ENCODE data around the gene INHBE. TPM values are rescaled to one million over a fixed set of nuclear protein-coding genes. Genes with fewer than 3 reads are reported as not detected.

INHBE gene
- total RNA-seq, 1 experiment from 2014 or later = 10.1 TPM

DNA sequence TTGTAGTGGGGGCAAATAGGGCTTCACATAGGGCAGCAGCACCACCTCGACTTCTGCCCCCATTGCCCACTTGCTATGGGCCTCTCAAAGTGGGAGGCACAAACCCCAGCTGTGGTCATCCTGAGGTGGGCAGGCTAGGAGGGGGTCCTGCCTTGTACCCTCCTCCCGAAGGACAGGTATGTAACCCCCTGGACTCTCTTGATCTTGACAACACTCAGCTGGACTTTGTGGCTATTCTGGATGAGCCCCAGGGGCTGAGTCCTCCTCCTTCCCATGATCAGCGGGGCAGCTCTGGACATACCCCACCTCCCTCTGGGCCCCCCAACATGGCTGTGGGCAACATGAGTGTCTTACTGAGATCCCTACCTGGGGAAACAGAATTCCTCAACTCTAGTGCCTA is 16.6 kb downstream of the INHBE start:
- H3K27ac Mint-ChIP-seq = no peak overlapping the region
- Histone ChIP-seq H3K4me2 (ENCODE audit: insufficient read depth, insufficient read length, low read length) (no peak overlapping the region), H3T11ph (ENCODE audit: low read length) (no peak overlapping the region), H4K5ac (ENCODE audit: insufficient read length, low read depth, low read length) (no peak overlapping the region), H2AFZ (ENCODE audit: low read length) (no peak overlapping the region), H3K27ac (ENCODE audit: insufficient read length, low read depth, low read length) (no peak overlapping the region), H3K27me3 (ENCODE audit: insufficient read depth, low read length) (peaks cover 31% of the 10 kb centered on the region), H3K56ac (ENCODE audit: insufficient read length, low read depth, low read length) (no peak overlapping the region), H4K91ac (ENCODE audit: insufficient read length, low read depth, low read length) (no peak overlapping the region), H2BK5ac (ENCODE audit: insufficient read length, low read length) (no peak overlapping the region), H2BK20ac (ENCODE audit: low read depth, low read length, poor library complexity, severe bottlenecking) (no peak overlapping the region), H3K9me3 (ENCODE audit: control insufficient read depth, low read depth, low read length) (no peaks in the 10 kb centered on the region), H3K4ac (ENCODE audit: low read depth, low read length) (no peak overlapping the region), H4K8ac (replicated peaks; ENCODE audit: insufficient read length, low read depth, low read length) (no peak overlapping the region), H4K20me1 (ENCODE audit: control insufficient read depth, insufficient read depth, insufficient read length) (no peaks in the 10 kb centered on the region), H3K9ac (ENCODE audit: extremely low read depth, insufficient read length, low read length) (no peak overlapping the region), H2BK12ac (ENCODE audit: insufficient read length, low read depth, low read length) (no peak overlapping the region), H3K79me2 (ENCODE audit: insufficient read depth, low read length) (no peaks in the 10 kb centered on the region), H2BK120ac (ENCODE audit: low read depth, low read length, poor library complexity, severe bottlenecking) (no peak overlapping the region), H2AK5ac (ENCODE audit: insufficient read length, low read length) (no peak overlapping the region), H3K4me1 (ENCODE audit: insufficient read depth, low read length) (no peaks in the 10 kb centered on the region; the same call in 1 of the 2 replicates), H3K23me2 (ENCODE audit: insufficient read length, low read depth, low read length, poor library complexity, severe bottlenecking) (peaks cover 15% of the 10 kb centered on the region), H3K23ac (ENCODE audit: insufficient read length, low read depth, low read length) (no peak overlapping the region), H3K18ac (ENCODE audit: insufficient read length, low read depth, low read length) (no peak overlapping the region), H2BK15ac (ENCODE audit: low read depth, low read length) (no peak overlapping the region), H3K79me1 (ENCODE audit: insufficient read depth, low read depth, low read length, poor library complexity, severe bottlenecking) (no peaks in the 10 kb centered on the region), H3K14ac (ENCODE audit: insufficient read depth, low read length) (no peak overlapping the region)
- H3K36me3 Mint-ChIP-seq (ENCODE audit: insufficient read depth in 1 of 3, low read depth in 3 of 3) = peaks cover 0 to 14% (median 5%) of the 10 kb centered on the region in 3 experiments; a peak in 4 of 7 replicates
- peaks cover 5 to 10% of the 10 kb centered on the region in 2 experiments for H3K4me1 Mint-ChIP-seq
- TF ChIP-seq, protein P1, sequence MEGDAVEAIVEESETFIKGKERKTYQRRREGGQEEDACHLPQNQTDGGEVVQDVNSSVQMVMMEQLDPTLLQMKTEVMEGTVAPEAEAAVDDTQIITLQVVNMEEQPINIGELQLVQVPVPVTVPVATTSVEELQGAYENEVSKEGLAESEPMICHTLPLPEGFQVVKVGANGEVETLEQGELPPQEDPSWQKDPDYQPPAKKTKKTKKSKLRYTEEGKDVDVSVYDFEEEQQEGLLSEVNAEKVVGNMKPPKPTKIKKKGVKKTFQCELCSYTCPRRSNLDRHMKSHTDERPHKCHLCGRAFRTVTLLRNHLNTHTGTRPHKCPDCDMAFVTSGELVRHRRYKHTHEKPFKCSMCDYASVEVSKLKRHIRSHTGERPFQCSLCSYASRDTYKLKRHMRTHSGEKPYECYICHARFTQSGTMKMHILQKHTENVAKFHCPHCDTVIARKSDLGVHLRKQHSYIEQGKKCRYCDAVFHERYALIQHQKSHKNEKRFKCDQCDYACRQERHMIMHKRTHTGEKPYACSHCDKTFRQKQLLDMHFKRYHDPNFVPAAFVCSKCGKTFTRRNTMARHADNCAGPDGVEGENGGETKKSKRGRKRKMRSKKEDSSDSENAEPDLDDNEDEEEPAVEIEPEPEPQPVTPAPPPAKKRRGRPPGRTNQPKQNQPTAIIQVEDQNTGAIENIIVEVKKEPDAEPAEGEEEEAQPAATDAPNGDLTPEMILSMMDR (conservative IDR thresholded peaks at IDR 0.05) = no peak
- H3K9me3 Mint-ChIP-seq = no peaks in the 10 kb centered on the region
- H3K4me3 Mint-ChIP-seq = no peak overlapping the region
- peaks cover 62% of the 10 kb centered on the region for H3K27me3 Mint-ChIP-seq (ENCODE audit: low read depth)
- no peak for DNase-seq
- WGBS (ENCODE audit: extremely low coverage, insufficient read length, low lambda C conversion rate) = no CpG with 5 or more reads among the region's 3 CpGs

Data from H9 (cell line).